HG03571 (cell line): ENCODE results near the gene RPGRIP1L.

Experiments
- ATAC-seq: cut with Tn5 transposase; IDR thresholded peaks from one replicate; pipeline ENCODE4 v1.9.1; 2021; ENCODE audit not compliant: unreplicated experiment

Gene RPGRIP1L

DNA sequence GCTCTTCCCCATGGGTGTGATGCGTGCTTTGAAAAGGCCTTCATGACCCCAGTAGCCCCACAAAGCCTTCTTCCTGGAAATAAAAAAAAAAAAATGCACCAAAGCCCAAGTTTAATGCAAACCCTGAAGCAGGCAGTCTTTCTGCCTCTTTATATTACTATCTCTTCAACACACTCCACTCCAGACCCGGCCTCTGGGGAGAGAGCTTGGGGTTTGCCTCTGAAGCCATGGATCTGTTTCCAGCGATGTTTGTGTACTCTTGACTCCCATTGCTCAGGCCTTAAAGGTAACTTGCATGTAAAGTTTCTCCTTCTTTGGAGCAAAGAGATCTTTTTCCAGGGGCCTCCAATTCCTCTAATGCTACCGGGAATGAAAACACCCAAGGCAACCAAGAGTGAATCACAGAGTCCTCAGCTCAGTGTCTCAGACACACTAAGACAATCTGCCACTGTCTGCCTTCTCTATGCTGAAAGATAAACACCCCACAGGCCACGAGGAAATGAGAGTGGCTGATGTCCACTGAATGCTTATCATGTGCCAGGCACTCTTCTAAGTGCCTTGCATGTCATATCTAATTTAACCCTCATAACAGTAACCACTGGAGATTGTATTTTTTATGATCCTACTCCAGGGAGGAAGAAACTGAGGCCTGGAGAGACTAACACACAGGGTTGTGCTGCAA, 144.2 kb downstream of the RPGRIP1L start:
- no peak for ATAC-seq

DNA sequence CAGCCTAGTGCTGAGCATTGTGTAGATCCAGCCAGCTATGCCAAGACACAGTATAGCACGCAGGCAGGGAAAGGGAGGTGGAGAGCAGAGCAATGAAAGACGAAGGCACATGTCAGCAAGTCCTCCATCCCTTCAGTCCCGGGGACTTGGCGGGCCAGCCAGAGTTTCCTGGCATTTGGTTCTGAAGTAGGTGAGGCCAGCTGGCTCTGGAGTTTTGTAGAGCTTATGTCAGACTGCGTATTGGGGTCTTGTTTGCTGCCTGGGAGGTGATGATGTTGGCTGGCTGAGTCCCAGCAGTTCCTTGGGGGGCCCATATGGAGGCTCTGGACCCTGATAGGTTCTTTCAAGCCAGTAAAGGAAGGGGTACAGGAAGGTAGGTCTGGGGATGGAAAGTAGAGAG, 144.9 kb downstream of the RPGRIP1L start:
- no peak for ATAC-seq

GRCh38 chr16:53556521-53556920, 147.1 kb downstream of the RPGRIP1L start:
- ATAC-seq = no peak

DNA sequence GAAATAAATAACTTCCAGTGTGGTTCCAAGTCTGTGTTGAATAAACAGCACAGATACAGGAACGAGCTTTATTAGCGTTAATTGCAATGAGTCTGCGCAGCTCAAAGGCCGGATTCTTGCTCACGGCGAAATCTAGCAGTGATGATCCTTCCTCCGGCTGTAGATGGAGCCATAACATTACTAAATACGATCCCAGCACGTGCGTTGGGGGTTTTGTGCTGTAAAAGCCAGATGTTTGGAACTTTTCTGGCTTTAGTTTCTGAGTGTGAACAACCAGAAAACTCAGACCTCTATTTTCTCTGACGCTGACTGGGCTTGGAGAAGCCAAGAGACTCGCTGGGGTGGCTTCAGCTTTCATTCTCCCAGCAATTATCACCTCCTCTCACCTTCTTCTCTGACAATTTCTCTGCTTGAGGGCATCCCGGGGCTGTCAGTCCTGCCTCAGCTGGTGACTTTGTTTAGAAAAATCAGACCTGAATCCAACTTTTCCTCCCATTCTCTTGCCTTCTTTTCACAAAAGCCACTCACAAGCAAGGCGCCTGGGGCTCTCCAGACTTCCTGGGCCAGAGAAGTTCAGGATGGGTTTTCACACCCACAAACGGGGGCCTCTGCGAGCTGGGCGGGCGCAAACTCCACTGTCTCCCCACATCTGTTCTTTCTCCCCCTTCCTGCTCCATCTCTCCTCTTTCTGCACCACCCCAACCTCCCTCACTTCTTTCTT, 153.5 kb downstream of the RPGRIP1L start:
- ATAC-seq = no peak
